Measurements from ENCODE around the gene HES5. TPM values are rescaled to one million over a fixed set of nuclear protein-coding genes. Genes with fewer than 3 reads are reported as not detected.

HES5 gene
- total RNA-seq, 6 experiments from 2014 or later, result 0.28 to 0.57 (median 0.36) TPM; not detected in 1

DNA sequence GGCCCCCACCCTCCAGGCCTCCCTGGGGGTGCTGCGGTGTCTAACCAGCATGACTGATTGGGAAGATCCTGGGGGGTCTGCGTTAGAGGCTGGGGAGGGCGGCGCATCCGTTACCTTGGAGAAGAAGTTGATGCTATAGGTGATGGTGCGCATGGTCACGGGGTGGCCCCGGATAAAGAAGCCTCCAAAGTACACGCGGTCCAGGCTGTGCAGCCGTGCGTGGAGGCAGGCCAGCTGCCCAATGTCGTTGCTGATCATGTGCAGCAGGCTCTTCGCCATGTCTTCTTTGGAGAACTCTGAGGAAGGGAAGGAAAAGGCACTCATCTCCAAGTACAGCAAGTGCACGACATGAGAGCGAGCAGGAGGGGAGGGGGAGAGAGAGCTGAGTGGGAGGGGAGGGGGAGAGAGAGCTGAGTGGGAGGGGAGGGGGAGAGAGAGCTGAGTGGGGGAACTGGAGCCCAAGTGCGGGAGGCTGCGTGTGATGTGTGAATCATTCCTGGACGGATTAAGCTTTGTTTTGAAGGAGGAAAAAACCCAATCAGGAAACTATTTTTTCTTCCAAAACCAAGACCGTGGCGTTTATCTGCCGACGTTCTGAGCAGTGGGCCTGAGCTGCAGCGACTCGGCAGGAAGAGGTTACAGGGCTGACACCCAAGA lies 10.9 kb downstream of the HES5 start:
- Mint-ChIP-seq H3K36me3 (ENCODE audit: low read depth) (peaks cover 12% of the 10 kb centered on the region; the same call in 1 of the 2 replicates), H3K27ac (no peak overlapping the region), H3K4me3 (no peak overlapping the region), H3K4me1 (ENCODE audit: low read depth) (peaks cover 15% of the 10 kb centered on the region), H3K9me3 (no peaks in the 10 kb centered on the region), H3K27me3 (ENCODE audit: insufficient read depth) (no peaks in the 10 kb centered on the region; the same call in 1 of the 2 replicates)
- no peak for DNase-seq
- no peak for TF ChIP-seq CTCF (IDR thresholded peaks at IDR 0.05)

- H3K36me3 Mint-ChIP-seq (ENCODE audit: low read depth), result peaks cover 12% of the 10 kb centered on the region; the same call in 1 of the 2 replicates
- no peak overlapping the region for H3K27ac Mint-ChIP-seq
- H3K27me3 Mint-ChIP-seq (ENCODE audit: insufficient read depth), result no peaks in the 10 kb centered on the region; the same call in 1 of the 2 replicates
- DNase-seq, result no peak
- no peak overlapping the region for H3K4me3 Mint-ChIP-seq
- no peaks in the 10 kb centered on the region for H3K9me3 Mint-ChIP-seq
- H3K4me1 Mint-ChIP-seq (ENCODE audit: low read depth), result peaks cover 9% of the 10 kb centered on the region
- TF ChIP-seq CTCF (IDR thresholded peaks at IDR 0.05), result no peak
Measured at GRCh38 chr1:2518528-2518927, 11.5 kb downstream of the HES5 start.

- H3K36me3 Mint-ChIP-seq (ENCODE audit: low read depth), result peaks cover 12% of the 10 kb centered on the region; the same call in 1 of the 2 replicates
- DNase-seq, result no peak
- H3K4me1 Mint-ChIP-seq (ENCODE audit: low read depth), result peaks cover 3% of the 10 kb centered on the region
- no peaks in the 10 kb centered on the region for H3K9me3 Mint-ChIP-seq
- no peak overlapping the region for H3K27ac Mint-ChIP-seq
- H3K4me3 Mint-ChIP-seq, result no peak overlapping the region
- no peak for TF ChIP-seq CTCF (IDR thresholded peaks at IDR 0.05)
- no peaks in the 10 kb centered on the region; the same call in 1 of the 2 replicates for H3K27me3 Mint-ChIP-seq (ENCODE audit: insufficient read depth)
Measured at GRCh38 chr1:2517966-2518365, 12.1 kb downstream of the HES5 start.

DNA sequence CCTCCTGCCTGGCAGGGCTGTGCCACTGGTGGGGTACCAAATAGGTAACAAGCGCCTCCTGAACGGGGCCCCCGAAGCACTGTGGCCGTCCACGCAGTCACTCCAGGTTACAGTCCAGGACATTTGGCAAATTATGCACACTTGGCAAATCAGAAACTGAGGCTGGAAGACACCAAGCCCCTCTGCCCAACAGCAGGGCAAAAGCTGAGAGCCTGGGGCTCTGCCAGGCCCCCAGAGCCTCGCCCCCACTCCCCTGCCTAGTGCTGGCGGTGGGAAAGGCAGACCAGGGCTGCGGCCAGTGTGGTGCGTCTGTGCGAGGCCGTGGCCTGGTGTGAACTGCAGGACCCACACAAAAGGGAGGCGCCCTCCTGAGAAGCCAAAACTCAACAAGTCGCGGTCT lies 13.1 kb downstream of the HES5 start:
- no peaks in the 10 kb centered on the region for H3K4me1 Mint-ChIP-seq (ENCODE audit: low read depth)
- H3K36me3 Mint-ChIP-seq (ENCODE audit: low read depth), result peaks cover 6% of the 10 kb centered on the region; the same call in 1 of the 2 replicates
- no peak overlapping the region for H3K4me3 Mint-ChIP-seq
- TF ChIP-seq CTCF (IDR thresholded peaks at IDR 0.05), result no peak
- H3K27me3 Mint-ChIP-seq (ENCODE audit: insufficient read depth), result no peaks in the 10 kb centered on the region; the same call in 1 of the 2 replicates
- DNase-seq, result no peak
- no peak overlapping the region for H3K27ac Mint-ChIP-seq
- H3K9me3 Mint-ChIP-seq, result no peaks in the 10 kb centered on the region

DNA sequence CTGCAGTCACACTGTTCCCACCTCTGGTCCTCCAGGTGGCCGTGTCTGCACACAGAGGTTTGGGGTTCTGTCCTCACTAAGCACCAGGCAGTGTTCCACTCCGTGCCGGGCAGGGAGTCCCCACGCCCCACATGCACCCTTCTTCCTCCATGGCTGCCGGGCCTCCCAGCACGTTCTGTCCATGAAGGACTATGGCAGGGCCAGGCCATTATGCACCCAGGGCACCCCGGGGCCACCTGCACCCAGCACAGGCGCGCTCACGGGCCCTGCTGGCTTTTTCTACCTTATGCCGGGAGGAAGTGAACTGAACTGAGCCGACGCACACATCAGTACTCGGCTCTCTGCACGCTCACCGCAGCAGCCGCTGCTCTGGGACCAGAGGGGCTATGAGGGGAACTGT lies 13.9 kb downstream of the HES5 start:
- no peaks in the 10 kb centered on the region for H3K9me3 Mint-ChIP-seq
- DNase-seq, result no peak
- no peak for TF ChIP-seq CTCF (IDR thresholded peaks at IDR 0.05)
- H3K4me1 Mint-ChIP-seq (ENCODE audit: low read depth), result no peaks in the 10 kb centered on the region
- H3K27ac Mint-ChIP-seq, result no peak overlapping the region
- peaks cover 5% of the 10 kb centered on the region; the same call in 1 of the 2 replicates for H3K36me3 Mint-ChIP-seq (ENCODE audit: low read depth)
- no peaks in the 10 kb centered on the region; the same call in 1 of the 2 replicates for H3K27me3 Mint-ChIP-seq (ENCODE audit: insufficient read depth)
- H3K4me3 Mint-ChIP-seq, result no peak overlapping the region
